PC-3 (cell line): ENCODE data around the gene ZNF800. TPM values are rescaled to one million over a fixed set of nuclear protein-coding genes. Genes with fewer than 3 reads are reported as not detected.

Source experiments
- ATAC-seq: fragments of 200-7000 bp; cut with Tn5 transposase; 2 replicates; pipeline ENCODE4 v1.9.1; 2020; ENCODE audit warnings: mild to moderate bottlenecking, moderate library complexity
- BruUV-seq: library from RNA; stranded (reverse); fragments of 400-500 nt; replicated peaks from 2 replicates; lab custom pipeline; 2021; lab: Mats Ljungman, UMichigan
- CTCF ChIA-PET: fragments of 300-600 bp; sonication (Branson Sonifier 250); formaldehyde crosslinking; loops from one replicate; lab custom pipeline; 2022; ENCODE audit warnings: antibody characterized with exemption; lab: Charles Lee
- POLR2A ChIA-PET: fragments of 300-600 bp; sonication (Branson Sonifier 250); formaldehyde crosslinking; loops from one replicate; lab custom pipeline; 2022; ENCODE audit warnings: antibody characterized with exemption; ENCODE audit not compliant: unreplicated experiment; lab: Charles Lee
- DNase-seq: peaks from one replicate; pipeline ENCODE4 v3.0.0-alpha.2; 2015
- H2AFZ ChIP-seq: fragments of 300-600 bp; sonication (generic); 2 replicates; pipeline ENCODE4 v1.6.0; 2016; ENCODE audit warnings: antibody characterized with exemption, low read length
- H3F3A ChIP-seq: fragments of 300-600 bp; sonication (generic); one replicate; pipeline ENCODE4 v1.6.0; 2017; ENCODE audit warnings: antibody characterized with exemption, low read length, control low read depth, mild to moderate bottlenecking; ENCODE audit not compliant: unreplicated experiment
- H3K27ac ChIP-seq: fragments of 300-600 bp; sonication (generic); 2 replicates; pipeline ENCODE4 v1.5.1; 2016; ENCODE audit warnings: mild to moderate bottlenecking, low read length
- H3K27me3 ChIP-seq: fragments of 300-600 bp; sonication (generic); 2 replicates; pipeline ENCODE4 v1.6.1; 2016; ENCODE audit warnings: low read length, mixed read lengths
- H3K36me3 ChIP-seq: fragments of 300-600 bp; sonication (generic); 2 replicates; pipeline ENCODE4 v1.6.1; 2016; ENCODE audit warnings: low read depth, mixed run types, low read length, mixed read lengths
- H3K4me1 ChIP-seq: fragments of 300-600 bp; sonication (generic); 2 replicates; pipeline ENCODE4 v1.5.1; 2016; ENCODE audit warnings: low read length; ENCODE audit not compliant: insufficient read depth
- H3K4me2 ChIP-seq: fragments of 300-600 bp; sonication (generic); 2 replicates; pipeline ENCODE4 v1.6.0; 2016; ENCODE audit warnings: low read length
- H3K4me3 ChIP-seq: fragments of 300-600 bp; sonication (generic); 2 replicates; pipeline ENCODE4 v1.5.1; 2016; ENCODE audit warnings: mild to moderate bottlenecking, low read length, mixed read lengths
- H3K79me2 ChIP-seq: fragments of 300-600 bp; sonication (generic); 2 replicates; pipeline ENCODE4 v1.6.1; 2017; ENCODE audit warnings: low read length, mixed read lengths
- H3K9ac ChIP-seq: fragments of 300-600 bp; sonication (generic); 2 replicates; pipeline ENCODE4 v1.6.0; 2016; ENCODE audit warnings: mild to moderate bottlenecking, low read length
- H3K9me2 ChIP-seq: fragments of 300-600 bp; sonication (generic); replicated peaks from 2 replicates; pipeline ENCODE4 v1.6.1; 2016; ENCODE audit warnings: mixed run types, low read length, mixed read lengths
- H3K9me3 ChIP-seq: fragments of 300-600 bp; sonication (generic); 2 replicates; pipeline ENCODE4 v1.6.1; 2016; ENCODE audit warnings: low read length, mixed read lengths
- H4K20me1 ChIP-seq: fragments of 300-600 bp; sonication (generic); 2 replicates; pipeline ENCODE4 v1.6.1; 2016; ENCODE audit warnings: low read length, mixed read lengths
- CTCF ChIP-seq: fragments of 300-600 bp; sonication (generic); conservative IDR thresholded peaks from 2 replicates; pipeline ENCODE4 v1.5.1; 2017; ENCODE audit warnings: antibody characterized with exemption, low read depth, mild to moderate bottlenecking, low read length
- EZH2 ChIP-seq: fragments of 300-600 bp; sonication (generic); IDR thresholded peaks from one replicate; pipeline ENCODE4 v1.6.1; 2017; ENCODE audit warnings: antibody characterized with exemption, mild to moderate bottlenecking, low read length; ENCODE audit not compliant: unreplicated experiment
- EZH2phosphoT487 ChIP-seq: fragments of 300-600 bp; sonication (generic); IDR thresholded peaks from 2 replicates; pipeline ENCODE4 v1.6.1; 2018; ENCODE audit warnings: mild to moderate bottlenecking, antibody characterized with exemption, low read length, borderline replicate concordance
- intact Hi-C: fragments of 100-400 bp; cut with micrococcal nuclease; formaldehyde crosslinking; loops from 2 replicates; pipeline ENCODE4 v1.9.0; 2023
- total RNA-seq: library from RNA; depleted of rRNA; stranded (reverse); fragments of >200 nt; gene quantifications from 2 replicates; pipeline ENCODE4 v1.2.3, GENCODE V29; 2014

Gene ZNF800
- total RNA-seq, 1 experiment from 2014 or later: 13.2 TPM

GRCh38 chr7:127362364-127363027, 30.0 kb downstream of the ZNF800 start:
- POLR2A ChIA-PET: no interaction called here
- Histone ChIP-seq H3K4me3 (no peak overlapping the region), H3K4me2 (no peak overlapping the region), H3K27ac (no peak overlapping the region), H2AFZ (no peak overlapping the region), H4K20me1 (0 out of 2 replicates have a peak, but pooled peaks cover 3% of the 10 kb centered on the region), H3K4me1 (no peaks in the 10 kb centered on the region), H3K79me2 (peaks cover 3% of the 10 kb centered on the region; the same call in 1 of the 2 replicates), H3K9me2 (no peaks in the 10 kb centered on the region), H3F3A (no peaks in the 10 kb centered on the region), H3K9ac (no peak overlapping the region), H3K27me3 (no peaks in the 10 kb centered on the region), H3K9me3 (no peaks in the 10 kb centered on the region), H3K36me3 (peaks cover 4% of the 10 kb centered on the region; the same call in 1 of the 2 replicates)
- DNase-seq (no peak), ATAC-seq (no peak)
- TF ChIP-seq EZH2: no peak
- TF ChIP-seq CTCF: no peak
- TF ChIP-seq EZH2phosphoT487: no peak
- intact Hi-C loops: no loop called here
- CTCF ChIA-PET: no interaction called here
- BruUV-seq: no TSS peak

DNA sequence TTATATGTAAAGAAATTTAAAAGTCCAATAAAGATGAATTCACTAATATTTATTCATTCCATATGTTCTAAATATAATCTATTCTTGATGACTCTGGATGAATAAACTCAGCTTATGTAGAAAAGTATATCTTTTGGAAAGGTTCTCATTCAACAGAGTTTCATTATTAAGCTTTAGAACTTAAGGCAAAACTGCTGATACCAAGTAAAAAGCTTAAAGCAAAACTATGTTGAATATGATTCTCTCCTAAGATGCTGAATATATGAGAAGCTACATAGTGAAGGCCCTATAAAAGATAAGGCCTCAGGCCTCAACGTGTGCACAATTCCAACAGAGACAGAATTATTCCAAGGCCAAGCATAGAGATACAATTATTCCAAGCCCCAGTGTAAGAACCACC, 30.8 kb downstream of the ZNF800 start:
- no peaks in the 10 kb centered on the region for H3K27me3 ChIP-seq
- ATAC-seq (no peak), DNase-seq (no peak)
- intact Hi-C loops: no loop called here
- no peak overlapping the region for H2AFZ ChIP-seq
- no peak overlapping the region for H3K27ac ChIP-seq
- no peaks in the 10 kb centered on the region for H3F3A ChIP-seq
- no peaks in the 10 kb centered on the region for H3K9me2 ChIP-seq
- CTCF ChIA-PET: no interaction called here
- no peak overlapping the region for H3K4me3 ChIP-seq
- 0 out of 2 replicates have a peak, but pooled peaks cover 3% of the 10 kb centered on the region for H4K20me1 ChIP-seq
- TF ChIP-seq CTCF: no peak
- TF ChIP-seq EZH2: no peak
- TF ChIP-seq EZH2phosphoT487: no peak
- POLR2A ChIA-PET: no interaction called here
- H3K9me3 ChIP-seq: no peaks in the 10 kb centered on the region
- no peak overlapping the region for H3K9ac ChIP-seq
- BruUV-seq: no TSS peak
- H3K36me3 ChIP-seq: peaks cover 4% of the 10 kb centered on the region; the same call in 1 of the 2 replicates
- no peaks in the 10 kb centered on the region for H3K4me1 ChIP-seq
- no peaks in the 10 kb centered on the region for H3K79me2 ChIP-seq
- H3K4me2 ChIP-seq: no peak overlapping the region

DNA sequence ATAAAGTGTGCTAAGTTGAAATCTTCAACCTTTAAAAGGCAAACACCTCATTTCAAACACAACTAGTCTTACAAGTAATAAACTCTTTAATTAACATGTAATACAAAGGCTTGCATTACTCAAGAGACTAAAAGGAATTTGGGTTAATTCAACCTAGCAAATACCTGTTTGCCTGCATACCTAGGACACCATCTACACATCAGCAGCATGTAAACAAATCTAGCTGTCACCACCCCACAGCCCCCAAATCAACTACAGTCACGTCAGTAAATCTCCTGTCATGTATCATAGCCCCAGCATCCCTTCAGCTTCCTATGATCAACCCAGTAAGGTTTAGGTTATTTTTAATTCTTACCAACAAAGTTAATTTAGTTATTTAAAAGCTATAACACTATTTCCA, 33.5 kb downstream of the ZNF800 start:
- no peak overlapping the region for H3K9ac ChIP-seq

More for the DNA sequence above, 33.5 kb downstream of the ZNF800 start:
- ATAC-seq (no peak), DNase-seq (no peak)
- BruUV-seq: no TSS peak
- Histone ChIP-seq H3K4me1 (no peaks in the 10 kb centered on the region), H3K27me3 (no peaks in the 10 kb centered on the region), H3K79me2 (no peaks in the 10 kb centered on the region), H3K9me2 (no peaks in the 10 kb centered on the region), H3K9me3 (no peaks in the 10 kb centered on the region), H3K27ac (no peak overlapping the region), H2AFZ (no peak overlapping the region), H3F3A (no peaks in the 10 kb centered on the region), H3K36me3 (peaks cover 4% of the 10 kb centered on the region; the same call in 1 of the 2 replicates), H3K4me3 (no peak overlapping the region), H3K4me2 (no peak overlapping the region), H4K20me1 (no peaks in the 10 kb centered on the region)
- POLR2A ChIA-PET: no interaction called here
- intact Hi-C loops: no loop called here
- CTCF ChIA-PET: no interaction called here
- no peak for TF ChIP-seq CTCF
- no peak for TF ChIP-seq EZH2
- TF ChIP-seq EZH2phosphoT487: no peak
